ENCODE data around the gene INO80C.

The INO80C gene

DNA sequence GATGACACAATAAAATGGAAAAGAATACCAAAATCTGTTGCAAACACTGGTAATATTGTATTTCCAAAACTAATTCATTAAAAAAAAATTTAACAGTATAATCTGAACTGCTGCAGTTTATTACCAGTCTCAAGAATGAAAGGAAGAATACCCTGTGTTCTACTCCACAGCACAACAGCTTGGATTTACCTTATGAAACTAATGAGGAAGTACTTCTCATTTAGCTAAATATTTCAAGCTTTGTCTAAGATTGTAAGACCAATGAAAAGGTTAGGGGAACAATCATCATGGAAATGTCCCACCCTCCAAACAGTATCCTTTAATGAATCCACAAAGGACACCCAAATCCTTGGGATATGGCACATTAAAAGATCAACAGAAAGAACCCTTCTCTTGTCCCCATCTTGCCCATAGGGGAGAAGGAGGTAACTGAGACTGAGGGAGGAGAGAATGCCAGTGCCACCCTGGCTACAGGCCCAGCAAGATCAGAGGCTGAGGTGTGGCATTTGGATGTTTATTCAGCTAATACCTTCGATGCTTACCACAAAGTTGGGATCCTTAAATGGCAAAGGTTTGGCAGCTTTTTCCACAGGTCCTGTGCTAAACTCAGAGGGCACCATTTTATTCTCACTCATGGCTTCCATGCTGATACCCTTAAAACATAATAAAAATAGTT, 17.7 kb downstream of the INO80C start:
- DNase-seq (ENCODE audit: low spot score), result no peak
- TF ChIP-seq, protein P1, sequence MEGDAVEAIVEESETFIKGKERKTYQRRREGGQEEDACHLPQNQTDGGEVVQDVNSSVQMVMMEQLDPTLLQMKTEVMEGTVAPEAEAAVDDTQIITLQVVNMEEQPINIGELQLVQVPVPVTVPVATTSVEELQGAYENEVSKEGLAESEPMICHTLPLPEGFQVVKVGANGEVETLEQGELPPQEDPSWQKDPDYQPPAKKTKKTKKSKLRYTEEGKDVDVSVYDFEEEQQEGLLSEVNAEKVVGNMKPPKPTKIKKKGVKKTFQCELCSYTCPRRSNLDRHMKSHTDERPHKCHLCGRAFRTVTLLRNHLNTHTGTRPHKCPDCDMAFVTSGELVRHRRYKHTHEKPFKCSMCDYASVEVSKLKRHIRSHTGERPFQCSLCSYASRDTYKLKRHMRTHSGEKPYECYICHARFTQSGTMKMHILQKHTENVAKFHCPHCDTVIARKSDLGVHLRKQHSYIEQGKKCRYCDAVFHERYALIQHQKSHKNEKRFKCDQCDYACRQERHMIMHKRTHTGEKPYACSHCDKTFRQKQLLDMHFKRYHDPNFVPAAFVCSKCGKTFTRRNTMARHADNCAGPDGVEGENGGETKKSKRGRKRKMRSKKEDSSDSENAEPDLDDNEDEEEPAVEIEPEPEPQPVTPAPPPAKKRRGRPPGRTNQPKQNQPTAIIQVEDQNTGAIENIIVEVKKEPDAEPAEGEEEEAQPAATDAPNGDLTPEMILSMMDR (IDR thresholded peaks at IDR 0.05; ENCODE audit: extremely low read depth, insufficient read depth, missing control alignments), result no peak
- in situ Hi-C loops (cut with MboI; ENCODE audit: low pct_unique_long_range_greater_than_20kb, low sequenced_read_pairs, unreplicated experiment), result no loop called here

DNA sequence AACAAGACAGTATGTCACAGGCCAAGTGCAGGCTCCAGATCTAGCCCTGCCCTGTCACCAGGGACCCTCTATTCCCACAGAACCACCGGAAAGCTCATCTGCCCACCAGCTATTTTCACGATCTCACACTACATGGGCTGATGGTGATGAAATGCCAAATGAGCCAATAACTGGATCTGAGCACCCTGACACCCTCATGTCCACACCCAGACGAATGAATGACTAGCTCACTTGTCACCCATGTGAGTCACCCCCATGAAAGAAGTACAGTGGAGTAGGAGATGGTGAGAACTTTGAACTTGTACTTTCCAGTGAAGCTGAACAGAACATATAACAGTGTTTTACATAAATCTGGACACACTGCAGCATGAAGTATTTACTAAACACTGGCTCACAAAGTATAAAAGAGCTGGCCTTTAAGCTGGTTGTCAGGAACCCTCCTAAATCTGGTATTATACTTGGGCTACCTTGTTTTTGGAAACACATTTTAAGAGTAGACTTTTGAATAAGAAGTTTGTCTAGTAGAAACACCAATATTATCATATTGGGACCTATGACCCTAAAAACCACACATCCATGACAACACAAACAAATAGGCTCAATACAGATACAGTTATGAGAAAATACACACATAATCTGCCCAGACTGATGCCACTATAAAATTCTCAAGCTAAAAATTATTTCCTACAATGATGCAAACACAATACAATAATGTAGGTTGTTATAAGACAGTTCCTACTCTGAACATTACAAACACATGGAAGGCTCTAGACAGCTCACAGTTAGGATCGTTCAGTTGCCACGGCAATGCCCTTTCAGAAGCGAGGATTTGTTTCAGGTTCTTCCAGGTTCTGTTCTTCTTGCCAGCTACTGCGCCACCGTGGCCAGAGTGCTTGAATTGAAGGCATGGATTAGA, 19.0 kb downstream of the INO80C start:
- TF ChIP-seq, protein P1 (IDR thresholded peaks at IDR 0.05; ENCODE audit: extremely low read depth, insufficient read depth, missing control alignments), result no peak
- DNase-seq (ENCODE audit: low spot score), result no peak
- in situ Hi-C loops (cut with MboI; ENCODE audit: low pct_unique_long_range_greater_than_20kb, low sequenced_read_pairs, unreplicated experiment), result no loop called here

DNA sequence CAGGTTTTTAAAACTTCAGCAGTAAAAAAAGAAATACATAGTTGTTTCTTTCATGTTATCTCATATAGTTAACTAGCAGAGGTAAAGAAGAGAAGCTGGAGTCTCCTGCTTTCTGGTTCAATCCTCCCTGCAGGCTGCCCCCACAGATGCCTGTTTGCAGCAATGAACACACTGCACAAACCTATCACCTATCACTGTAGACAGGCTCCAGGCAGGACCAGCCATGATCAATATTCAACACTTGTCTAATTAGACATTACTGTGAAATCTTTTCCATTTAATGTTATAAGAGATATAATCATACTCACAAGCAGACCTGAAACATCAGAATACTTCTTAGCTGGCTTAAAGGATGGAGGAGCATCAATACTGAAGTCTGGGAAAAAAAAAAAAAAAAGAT, 19.8 kb downstream of the INO80C start:
- TF ChIP-seq, protein P1 (IDR thresholded peaks at IDR 0.05; ENCODE audit: extremely low read depth, insufficient read depth, missing control alignments), result no peak
- in situ Hi-C loops (cut with MboI; ENCODE audit: low pct_unique_long_range_greater_than_20kb, low sequenced_read_pairs, unreplicated experiment), result no loop called here
- DNase-seq (ENCODE audit: low spot score), result no peak

DNA sequence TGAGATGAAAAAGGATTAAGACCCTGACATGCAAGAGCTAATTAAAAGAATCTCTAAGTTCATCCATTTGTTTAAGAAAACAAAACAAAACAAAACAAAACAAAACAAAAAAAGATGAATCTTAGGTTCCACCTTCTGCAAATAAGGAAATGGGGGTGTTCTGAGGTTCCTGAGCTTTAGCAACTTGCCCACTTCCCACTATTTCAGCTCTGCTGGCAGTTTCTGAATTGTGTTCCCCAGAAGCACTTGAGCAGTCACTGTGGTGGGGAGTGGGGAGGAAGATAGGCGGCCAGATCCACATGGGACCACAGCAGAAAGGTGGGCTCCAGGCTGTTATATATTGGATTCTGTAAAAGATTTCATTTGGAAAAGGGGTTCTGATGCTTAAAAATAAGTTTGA, 20.3 kb downstream of the INO80C start:
- in situ Hi-C loops (cut with MboI; ENCODE audit: low pct_unique_long_range_greater_than_20kb, low sequenced_read_pairs, unreplicated experiment), result no loop called here
- TF ChIP-seq, protein P1 (IDR thresholded peaks at IDR 0.05; ENCODE audit: extremely low read depth, insufficient read depth, missing control alignments), result no peak
- DNase-seq (ENCODE audit: low spot score), result no peak

DNA sequence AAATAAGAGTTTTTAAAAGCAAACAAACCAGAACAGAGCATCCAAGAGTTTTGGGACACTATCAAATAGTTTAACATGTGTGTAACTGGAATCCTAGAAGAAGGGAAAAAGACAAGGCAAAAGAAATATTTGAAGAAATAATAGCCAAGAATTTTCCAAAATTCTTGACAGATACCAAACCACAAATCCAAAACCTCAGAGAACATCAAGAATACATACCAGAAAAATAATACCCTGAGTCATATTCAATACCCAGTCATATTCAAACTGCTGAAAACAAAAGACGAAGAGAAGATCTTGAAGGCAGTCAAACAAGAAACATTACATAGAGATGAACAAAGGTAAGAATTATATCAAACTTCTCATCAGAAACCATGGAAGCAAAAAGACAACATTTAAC, 22.9 kb downstream of the INO80C start:
- TF ChIP-seq, protein P1 (IDR thresholded peaks at IDR 0.05; ENCODE audit: extremely low read depth, insufficient read depth, missing control alignments), result no peak
- DNase-seq (ENCODE audit: low spot score), result no peak
- in situ Hi-C loops (cut with MboI; ENCODE audit: low pct_unique_long_range_greater_than_20kb, low sequenced_read_pairs, unreplicated experiment), result no loop called here

DNA sequence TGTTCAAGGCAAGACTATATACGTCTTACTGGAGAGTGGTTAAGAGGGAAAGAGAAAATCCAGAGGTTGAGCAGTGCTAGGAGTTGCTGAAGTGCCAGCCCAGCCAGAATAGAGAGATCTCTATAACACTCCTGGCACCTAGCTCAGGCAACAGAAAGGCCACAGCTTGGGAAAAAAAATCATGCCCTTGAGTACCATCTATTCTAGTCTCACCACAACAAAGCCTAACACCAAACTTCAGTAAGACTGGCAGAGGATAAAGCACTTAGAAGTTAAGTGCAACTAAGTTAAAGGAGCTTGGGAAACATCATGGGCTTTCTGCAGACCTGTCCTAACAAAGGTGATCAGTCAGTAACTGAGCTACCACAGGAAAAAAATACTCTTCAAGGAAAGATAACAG, 24.2 kb downstream of the INO80C start:
- in situ Hi-C loops (cut with MboI; ENCODE audit: low pct_unique_long_range_greater_than_20kb, low sequenced_read_pairs, unreplicated experiment), result no loop called here
- TF ChIP-seq, protein P1 (IDR thresholded peaks at IDR 0.05; ENCODE audit: extremely low read depth, insufficient read depth, missing control alignments), result no peak
- no peak for DNase-seq (ENCODE audit: low spot score)
